GM12801 (cell line): ENCODE results near the gene ZNF646.

Experiments used
- CTCF ChIP-seq: IDR thresholded peaks from one replicate; pipeline ENCODE4 v1.5.1; 2011; ENCODE audit warnings: control low read depth; ENCODE audit not compliant: insufficient read length; ENCODE audit errors: extremely low read depth

The ZNF646 gene

GRCh38 chr16:31052114-31052513, 22.1 kb upstream of the ZNF646 start:
- no peak for TF ChIP-seq CTCF

GRCh38 chr16:31055613-31056012, 18.6 kb upstream of the ZNF646 start:
- TF ChIP-seq CTCF, result no peak

GRCh38 chr16:31061126-31061812, 13.0 kb upstream of the ZNF646 start:
- TF ChIP-seq CTCF, result no peak

- no peak for TF ChIP-seq CTCF
Measured at GRCh38 chr16:31061813-31062440, 12.3 kb upstream of the ZNF646 start.

- TF ChIP-seq CTCF, result no peak
Measured at GRCh38 chr16:31063495-31063842, 10.8 kb upstream of the ZNF646 start.

- TF ChIP-seq CTCF, result no peak
Measured at GRCh38 chr16:31063843-31064611, 10.2 kb upstream of the ZNF646 start.

- no peak for TF ChIP-seq CTCF
Measured at GRCh38 chr16:31064882-31065461, 9.2 kb upstream of the ZNF646 start.
